ENCODE data around the gene CRABP1.

The CRABP1 gene

DNA sequence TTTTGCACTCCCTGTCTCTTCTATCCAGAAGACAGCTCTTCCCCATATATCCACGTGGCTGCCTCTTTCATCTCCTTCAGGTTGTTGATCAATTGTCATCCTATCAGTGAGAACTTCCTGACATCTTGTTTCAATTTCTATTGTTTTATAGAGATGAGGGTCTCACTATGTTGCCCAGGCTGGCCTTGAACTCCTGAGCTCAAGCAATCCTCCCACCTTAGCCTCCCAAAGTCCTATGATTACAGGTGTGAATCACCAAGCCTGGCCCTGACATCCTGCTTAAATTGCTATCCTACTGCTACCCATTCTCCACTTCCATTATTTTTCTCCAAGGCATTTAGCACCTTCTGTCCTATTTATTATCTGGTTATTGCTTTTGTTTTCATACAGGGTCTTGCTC is 53.0 kb downstream of the CRABP1 start:
- TF ChIP-seq, protein P1, sequence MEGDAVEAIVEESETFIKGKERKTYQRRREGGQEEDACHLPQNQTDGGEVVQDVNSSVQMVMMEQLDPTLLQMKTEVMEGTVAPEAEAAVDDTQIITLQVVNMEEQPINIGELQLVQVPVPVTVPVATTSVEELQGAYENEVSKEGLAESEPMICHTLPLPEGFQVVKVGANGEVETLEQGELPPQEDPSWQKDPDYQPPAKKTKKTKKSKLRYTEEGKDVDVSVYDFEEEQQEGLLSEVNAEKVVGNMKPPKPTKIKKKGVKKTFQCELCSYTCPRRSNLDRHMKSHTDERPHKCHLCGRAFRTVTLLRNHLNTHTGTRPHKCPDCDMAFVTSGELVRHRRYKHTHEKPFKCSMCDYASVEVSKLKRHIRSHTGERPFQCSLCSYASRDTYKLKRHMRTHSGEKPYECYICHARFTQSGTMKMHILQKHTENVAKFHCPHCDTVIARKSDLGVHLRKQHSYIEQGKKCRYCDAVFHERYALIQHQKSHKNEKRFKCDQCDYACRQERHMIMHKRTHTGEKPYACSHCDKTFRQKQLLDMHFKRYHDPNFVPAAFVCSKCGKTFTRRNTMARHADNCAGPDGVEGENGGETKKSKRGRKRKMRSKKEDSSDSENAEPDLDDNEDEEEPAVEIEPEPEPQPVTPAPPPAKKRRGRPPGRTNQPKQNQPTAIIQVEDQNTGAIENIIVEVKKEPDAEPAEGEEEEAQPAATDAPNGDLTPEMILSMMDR (IDR thresholded peaks at IDR 0.05; ENCODE audit: borderline replicate concordance, insufficient read depth, low read depth, low read length): no peak
- no peak overlapping the region for H3K4me3 ChIP-seq (ENCODE audit: low read depth, low read length)

DNA sequence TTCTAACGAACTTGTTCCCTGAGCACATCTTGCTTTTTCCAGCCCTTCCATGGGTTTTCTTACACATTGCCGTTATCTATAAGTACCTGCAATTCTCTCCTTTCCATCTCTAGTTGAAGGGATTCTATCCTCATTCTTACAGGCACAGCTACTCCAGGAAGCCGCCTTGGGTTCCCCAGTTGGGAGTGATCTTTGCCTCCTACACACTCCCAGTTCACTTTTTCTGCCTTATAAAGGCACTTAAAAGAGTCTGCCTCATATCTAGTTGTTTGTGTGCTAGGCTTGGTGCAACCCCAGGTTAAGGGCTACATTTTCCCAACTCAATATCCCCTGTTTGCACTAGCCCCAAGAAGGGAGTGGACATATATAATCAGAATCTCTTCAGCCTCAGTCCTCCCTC is 53.9 kb downstream of the CRABP1 start:
- no peak overlapping the region for H3K4me3 ChIP-seq (ENCODE audit: low read depth, low read length)
- TF ChIP-seq, protein P1 (IDR thresholded peaks at IDR 0.05; ENCODE audit: borderline replicate concordance, insufficient read depth, low read depth, low read length): no peak

DNA sequence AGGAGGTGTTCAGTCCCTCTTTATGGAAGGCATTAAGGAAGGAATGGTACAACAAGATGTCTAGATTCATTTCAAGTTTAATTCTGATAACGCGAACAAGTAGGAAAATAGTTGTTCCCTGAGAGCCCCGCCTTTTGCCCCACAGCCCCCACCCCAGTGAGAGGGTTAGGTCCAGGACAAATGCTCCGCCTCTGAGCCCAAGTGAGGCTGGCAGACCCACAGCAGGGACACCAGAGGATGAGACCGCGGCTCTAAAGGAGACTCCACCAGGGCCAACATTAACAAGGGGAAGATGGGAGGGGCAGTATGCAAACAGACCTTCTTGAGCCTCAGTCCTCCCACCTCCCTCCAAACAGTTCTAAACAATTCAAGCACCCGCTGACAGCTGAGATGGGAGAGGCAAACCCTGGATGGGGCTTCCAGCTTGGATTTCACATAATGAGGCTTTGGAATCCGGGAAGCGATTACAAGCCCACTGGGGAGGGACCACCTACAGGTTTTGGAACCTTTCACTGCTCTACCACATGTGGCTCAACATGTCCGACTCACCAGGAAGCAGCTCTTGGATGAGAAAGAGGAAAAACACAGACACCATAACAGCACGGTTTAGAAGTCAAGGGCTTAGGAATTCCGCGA is 54.9 kb downstream of the CRABP1 start:
- TF ChIP-seq, protein P1 (IDR thresholded peaks at IDR 0.05; ENCODE audit: borderline replicate concordance, insufficient read depth, low read depth, low read length): no peak
- H3K4me3 ChIP-seq (ENCODE audit: low read depth, low read length): no peak overlapping the region

DNA sequence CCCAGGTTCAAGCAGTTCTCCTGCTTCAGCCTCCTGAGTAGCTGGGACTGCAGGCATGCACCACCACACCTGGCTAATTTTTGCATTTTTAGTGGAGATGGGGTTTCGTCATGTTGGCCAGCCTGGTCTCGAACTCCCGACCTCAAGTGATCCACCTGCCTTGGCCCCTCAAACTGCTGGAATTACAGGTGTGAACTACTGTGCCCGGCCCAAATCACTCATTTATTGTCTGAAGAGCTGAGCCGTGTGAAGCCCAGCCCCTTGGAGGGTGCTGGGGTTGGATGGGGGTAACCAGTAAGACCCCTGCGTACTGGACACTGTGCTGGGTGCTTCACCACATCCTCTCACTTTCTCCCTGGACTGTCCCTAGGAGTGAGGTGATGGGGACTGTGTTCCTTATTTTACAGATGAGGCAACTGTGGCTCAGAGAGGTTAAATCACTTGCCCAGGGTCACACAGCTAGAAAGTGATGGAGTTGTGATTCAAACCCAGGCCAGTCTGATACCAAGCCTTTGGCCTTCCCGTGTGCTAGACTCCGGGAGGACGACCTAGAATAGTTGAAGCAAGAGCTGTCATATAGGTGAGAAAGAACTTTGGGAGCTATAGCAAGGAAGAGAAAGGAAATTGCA is 56.1 kb downstream of the CRABP1 start:
- H3K4me3 ChIP-seq (ENCODE audit: low read depth, low read length): no peak overlapping the region
- TF ChIP-seq, protein P1 (IDR thresholded peaks at IDR 0.05; ENCODE audit: borderline replicate concordance, insufficient read depth, low read depth, low read length): no peak

- TF ChIP-seq, protein P1 (IDR thresholded peaks at IDR 0.05; ENCODE audit: borderline replicate concordance, insufficient read depth, low read depth, low read length): peak; percentile 26; the same call in 1 of the 2 replicates
- H3K4me3 ChIP-seq (ENCODE audit: low read depth, low read length): no peak overlapping the region
Observed at GRCh38 chr15:78396976-78397375, 56.8 kb downstream of the CRABP1 start.

DNA sequence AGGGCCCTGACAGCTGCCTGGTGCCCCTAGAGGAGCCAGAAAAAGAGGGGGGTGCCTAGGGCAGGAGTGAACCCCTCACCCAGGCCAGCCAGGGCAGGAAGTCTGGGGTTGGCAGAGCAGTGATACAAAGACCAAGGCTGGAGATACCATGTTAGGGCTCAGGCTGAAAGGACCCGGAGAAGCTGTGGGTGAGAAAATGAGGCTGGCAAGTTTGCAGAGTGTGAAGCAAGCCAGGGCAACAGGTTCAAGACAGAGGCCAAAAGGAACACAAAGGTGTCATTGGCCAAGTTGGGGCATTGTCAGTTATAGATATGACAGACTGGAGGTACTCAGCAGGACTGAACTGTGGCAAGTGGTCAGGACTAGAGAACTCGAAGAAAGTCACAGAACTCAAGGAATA is 57.2 kb downstream of the CRABP1 start:
- TF ChIP-seq, protein P1 (IDR thresholded peaks at IDR 0.05; ENCODE audit: borderline replicate concordance, insufficient read depth, low read depth, low read length): no peak
- no peak overlapping the region for H3K4me3 ChIP-seq (ENCODE audit: low read depth, low read length)
